Measurements from ENCODE around the gene LRRK2.
"Not testable (repeated sequence)": the region's sequence is repeated elsewhere in the genome, so short reads cannot be mapped to it uniquely, and the experiment has no call there.

Gene LRRK2

GRCh38 chr12:40224439-40225291 is at the start of gene LRRK2:
LRRK2 (plus strand) TSS chr12:40224997; CDS start chr12:40225132, 135 bp downstream.
- no peak for DNase-seq

- no peak for DNase-seq
These were observed 49.8 kb upstream of the LRRK2 start for GRCh38 chr12:40175045-40175444.

- no peak for DNase-seq
These were observed 49.3 kb upstream of the LRRK2 start for GRCh38 chr12:40175489-40175888.

GRCh38 chr12:40178701-40179100 is 46.1 kb upstream of the LRRK2 start:
- DNase-seq: no peak

GRCh38 chr12:40181490-40181889 is 43.3 kb upstream of the LRRK2 start:
- no peak for DNase-seq

DNA sequence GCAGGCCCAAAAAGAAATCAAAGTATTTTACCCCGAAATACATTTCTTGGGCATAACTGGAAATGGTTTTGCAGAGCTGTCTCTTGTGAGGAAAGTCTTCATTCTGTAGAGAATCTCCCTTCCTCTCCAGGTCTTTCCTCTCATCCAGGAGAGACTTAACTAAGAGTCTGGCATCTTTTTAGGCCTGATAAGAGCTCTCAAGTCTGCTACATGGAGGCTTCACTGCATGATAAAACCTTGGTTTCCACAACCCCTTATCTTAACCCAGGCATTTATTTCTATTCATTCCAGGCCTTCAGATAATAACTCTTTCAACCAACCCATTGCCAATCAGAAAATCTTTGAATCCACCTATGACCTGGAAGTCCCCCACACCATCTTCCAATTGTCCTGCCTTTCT is 41.1 kb upstream of the LRRK2 start:
- DNase-seq: no peak

- DNase-seq: no peak
These were observed 40.1 kb upstream of the LRRK2 start for GRCh38 chr12:40184493-40185302.

- no peak for DNase-seq
These were observed 39.5 kb upstream of the LRRK2 start for GRCh38 chr12:40185303-40185693.

DNA sequence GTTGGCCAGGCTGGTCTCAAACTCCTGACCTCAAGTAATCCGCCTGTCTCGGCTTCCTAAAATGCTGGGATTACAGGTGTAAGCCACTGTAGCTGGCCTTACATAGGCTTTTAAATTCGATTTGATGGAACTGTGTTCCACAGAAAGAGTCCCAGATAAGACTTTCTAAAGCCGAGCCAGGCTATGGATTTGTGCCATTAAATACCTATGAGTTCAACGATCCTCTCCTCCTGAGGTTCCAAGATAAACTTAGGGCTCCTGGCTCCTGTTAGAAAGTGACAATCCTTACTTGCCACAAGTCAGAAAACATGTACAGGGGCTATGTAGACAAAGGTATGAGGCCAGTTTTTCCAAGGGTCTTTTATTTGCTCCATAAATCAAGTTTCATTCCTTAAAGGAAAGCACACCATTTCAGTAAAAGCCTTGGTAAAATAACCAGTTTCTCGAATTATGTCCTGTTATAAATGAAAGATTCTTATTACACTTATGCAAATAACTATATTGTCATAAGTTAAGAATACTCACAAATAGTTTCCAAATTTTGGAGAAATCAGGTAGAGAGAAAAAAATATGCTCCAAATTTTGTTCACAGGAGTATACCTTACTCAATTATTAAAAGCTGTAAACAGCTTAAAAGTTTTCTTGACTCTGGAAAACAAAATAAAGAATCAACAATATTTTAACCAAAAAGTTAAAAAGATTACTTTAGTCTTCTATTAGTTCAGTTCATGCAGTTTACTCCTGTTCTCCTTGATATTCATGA is 36.1 kb upstream of the LRRK2 start:
- no peak for DNase-seq

DNA sequence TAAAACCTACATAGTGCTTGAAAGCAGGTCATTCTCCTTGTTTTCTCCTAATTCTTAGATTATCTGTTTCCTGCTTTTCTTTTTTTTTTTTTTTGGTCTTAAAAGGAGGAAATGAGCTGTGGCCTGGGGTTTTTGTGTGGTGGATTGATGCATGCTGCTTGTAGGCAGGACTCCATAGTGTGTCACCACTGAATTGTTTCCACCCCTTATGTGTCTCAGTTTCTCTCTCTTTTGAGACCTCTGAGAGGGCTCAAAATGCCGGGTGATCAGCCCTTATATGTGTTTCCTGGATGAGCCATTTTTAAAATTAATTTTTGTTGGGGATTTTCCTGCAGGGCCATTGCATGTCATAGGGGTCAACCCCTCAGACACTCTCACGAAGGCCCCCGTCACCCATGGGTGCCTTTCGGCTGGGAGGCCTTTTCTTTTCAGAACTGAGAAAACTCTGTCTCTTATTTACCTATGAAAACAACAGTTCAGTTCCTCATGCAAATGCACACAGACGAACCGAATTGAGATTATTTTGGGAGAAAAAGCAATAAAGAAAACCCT is 32.0 kb upstream of the LRRK2 start:
- no peak for DNase-seq

DNA sequence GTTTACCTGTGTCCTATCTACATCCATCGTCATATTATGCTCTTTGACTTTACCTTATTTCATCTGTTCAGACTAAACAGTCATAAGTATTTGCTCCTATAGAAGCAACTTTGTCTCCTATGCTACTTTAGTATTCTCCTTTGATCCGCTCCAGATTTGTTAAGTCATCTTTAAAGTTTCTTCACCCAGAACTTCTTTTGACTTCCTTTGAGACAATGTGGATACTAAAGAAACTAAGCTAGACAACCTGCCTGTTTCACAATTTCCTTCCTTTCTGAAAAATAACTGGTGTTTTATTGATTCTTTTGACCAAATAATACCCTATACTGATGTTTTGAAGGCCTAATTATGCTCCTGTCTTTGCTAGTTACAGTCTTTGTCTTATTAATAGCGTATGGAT is 30.0 kb upstream of the LRRK2 start:
- no peak for DNase-seq

DNA sequence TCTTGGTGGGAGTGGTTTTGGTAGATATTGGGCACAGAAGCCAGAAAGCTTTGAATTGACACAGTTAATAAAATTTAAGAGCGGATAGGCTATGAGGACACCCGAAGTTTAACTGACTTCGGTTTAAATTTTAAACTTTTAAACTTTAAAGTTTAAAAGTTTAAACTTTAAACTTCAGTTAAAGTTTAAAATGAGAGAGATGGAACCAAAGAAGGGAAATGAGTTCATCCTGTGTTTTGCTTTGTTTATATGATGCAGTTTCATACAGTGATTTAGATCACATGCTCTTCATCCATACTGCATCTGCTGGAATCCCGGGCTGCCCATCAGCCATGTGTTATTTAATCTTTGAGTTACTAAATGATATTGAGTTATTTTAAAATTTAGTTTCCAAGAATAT is 27.2 kb upstream of the LRRK2 start:
- DNase-seq: no peak

DNA sequence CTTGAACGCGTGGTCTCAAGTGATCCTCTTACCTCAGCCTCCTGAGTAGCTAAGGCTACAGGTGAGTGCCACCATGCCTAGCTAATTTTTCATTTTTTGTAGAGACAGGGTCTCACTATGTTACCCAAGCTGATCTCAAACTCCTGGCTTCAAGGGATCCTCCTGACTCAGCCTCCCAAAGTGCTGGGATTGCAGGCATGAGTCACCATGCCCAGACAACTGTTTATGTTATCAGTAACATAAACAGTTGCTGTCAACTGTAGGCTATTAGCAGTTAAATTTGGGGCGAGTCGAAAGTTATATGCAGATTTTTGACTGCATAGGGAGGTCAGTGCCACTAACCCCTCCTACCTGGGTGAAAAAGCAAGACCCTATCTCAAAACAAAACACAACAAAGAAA is 26.2 kb upstream of the LRRK2 start:
- DNase-seq: no peak

- DNase-seq: no peak
These were observed 22.4 kb upstream of the LRRK2 start for GRCh38 chr12:40202095-40203059.

DNA sequence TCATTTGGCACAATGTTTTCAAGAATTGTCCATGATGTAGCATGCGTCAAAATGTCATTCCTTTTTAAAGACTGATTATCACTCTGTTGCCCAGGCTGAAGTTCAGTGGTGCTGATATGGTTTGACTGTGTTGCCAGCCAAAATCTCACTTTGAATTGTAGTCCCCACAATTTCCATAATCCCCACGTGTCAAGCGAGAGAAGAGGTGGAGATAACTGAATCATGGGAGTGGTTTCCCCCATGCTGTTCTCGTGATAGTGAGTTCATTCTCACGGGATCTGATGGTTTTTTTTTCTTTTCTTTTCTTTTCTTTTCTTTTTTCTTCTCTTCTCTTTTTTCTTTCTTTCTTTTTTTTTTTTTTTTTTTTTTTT is 21.8 kb upstream of the LRRK2 start:
- no peak for DNase-seq

GRCh38 chr12:40204337-40204736 is 20.5 kb upstream of the LRRK2 start:
- DNase-seq: no peak

GRCh38 chr12:40207551-40207950 is 17.2 kb upstream of the LRRK2 start:
- DNase-seq: no peak

DNA sequence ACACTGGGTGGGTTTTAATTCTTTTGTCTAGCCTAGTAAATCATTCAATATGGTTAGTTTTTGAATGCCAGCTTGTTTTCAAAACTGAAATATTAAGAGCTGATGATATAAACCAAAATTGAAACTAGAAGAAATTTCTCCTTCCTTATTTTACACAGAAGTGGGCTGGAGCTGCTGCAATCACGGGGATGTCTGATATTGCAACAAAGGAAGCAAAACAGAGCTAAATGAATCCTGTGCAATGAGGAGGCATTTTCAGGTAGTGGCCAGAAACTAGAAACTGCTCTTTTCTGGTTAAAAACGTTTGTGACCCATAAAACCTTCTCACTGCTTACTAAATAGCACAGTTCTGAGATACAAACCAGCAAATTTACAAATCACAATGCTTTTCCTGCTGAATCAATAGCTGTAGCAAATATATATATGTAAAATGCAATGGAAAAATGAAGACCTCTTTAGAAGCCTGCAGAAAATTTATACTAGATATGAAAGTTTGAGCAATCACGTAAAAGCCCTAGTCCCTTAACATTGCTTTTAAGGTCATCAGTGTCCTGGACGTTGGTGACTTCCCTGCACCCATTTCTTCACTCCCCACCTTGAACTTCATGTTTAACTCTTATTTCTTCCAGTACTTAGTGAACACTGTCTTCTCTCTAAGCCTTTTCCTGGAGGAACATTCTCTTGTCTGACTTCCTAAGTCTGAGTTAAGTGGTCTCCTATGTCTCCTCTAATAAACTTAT is 15.9 kb upstream of the LRRK2 start:
- no peak for DNase-seq

- no peak for DNase-seq
These were observed 14.9 kb upstream of the LRRK2 start for GRCh38 chr12:40209886-40210285.

DNA sequence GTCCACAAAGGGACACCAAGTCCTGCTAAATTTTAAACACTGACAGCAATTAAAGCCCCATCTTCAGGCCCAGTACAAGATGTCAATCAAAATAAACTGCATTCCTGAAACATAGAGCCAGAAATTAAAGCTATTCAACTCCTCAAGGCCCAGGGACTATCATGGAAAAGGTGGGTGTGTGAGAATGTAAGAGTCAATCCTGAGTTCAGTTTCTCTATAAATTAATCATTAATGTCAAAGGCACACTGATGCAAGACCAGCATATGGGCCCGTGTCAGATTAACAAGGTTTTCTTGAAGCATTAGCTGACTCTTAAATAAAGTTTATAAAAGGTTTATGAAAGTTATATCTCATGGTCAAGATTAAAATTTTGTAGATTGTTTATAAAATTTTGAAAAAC is 13.6 kb upstream of the LRRK2 start:
- DNase-seq: not testable (repeated sequence)

- no peak for DNase-seq
These were observed 12.2 kb upstream of the LRRK2 start for GRCh38 chr12:40212566-40212965.

Measured in NCI-H1436 treated with DMSO at 0.1 percent for 48 hours (cell line).